GM12878 (cell line): ENCODE results near the gene PRDX1. TPM values are rescaled to one million over a fixed set of nuclear protein-coding genes. Genes with fewer than 3 reads are reported as not detected.
"Not testable (repeated sequence)": the region's sequence is repeated elsewhere in the genome, so short reads cannot be mapped to it uniquely, and the experiment has no call there.

ENCODE experiments used
- ATAC-seq: fragments of 200-7000 bp; cut with Tn5 transposase; 3 replicates; pipeline ENCODE4 v1.9.1; 2020; ENCODE audit warnings: mild to moderate bottlenecking, moderate library complexity
- BruUV-seq: library from RNA; stranded (reverse); fragments of 400-500 nt; replicated peaks from 2 replicates; lab custom pipeline; 2021; lab: Mats Ljungman, UMichigan
- CTCF ChIA-PET: fragments of 300-600 bp; sonication (Branson Sonifier 250); formaldehyde crosslinking; extraction: SDS; loops from one replicate; lab custom pipeline; 2021; ENCODE audit warnings: inconsistent platforms; lab: Yijun Ruan, JAX
- POLR2A ChIA-PET: fragments of 350-600 bp; formaldehyde crosslinking; extraction: SDS; loops from one replicate; lab custom pipeline; 2021; ENCODE audit warnings: inconsistent platforms; lab: Charles Lee
- RAD21 ChIA-PET: fragments of 300-600 bp; sonication (Branson Sonifier 250); formaldehyde crosslinking; loops from one replicate; lab custom pipeline; 2023; ENCODE audit warnings: antibody characterized with exemption; ENCODE audit not compliant: unreplicated experiment; lab: Charles Lee
- SMC1A ChIA-PET: fragments of 300-600 bp; sonication (Branson Sonifier 250); formaldehyde crosslinking; loops from one replicate; lab custom pipeline; 2023; ENCODE audit not compliant: unreplicated experiment, uncharacterized antibody; lab: Charles Lee
- DNase-seq: peaks from one replicate; pipeline ENCODE4 v3.0.0-alpha.2; 2011; ENCODE audit warnings: low read depth, low spot score
- FAIRE-seq: peaks from 3 replicates; lab custom pipeline; 2011; peaks lifted over from hg19 to GRCh38; lab: Jason Lieb, UNC
- H2AFZ ChIP-seq: 2 replicates; pipeline ENCODE4 v1.6.0; 2011; ENCODE audit warnings: low read depth, low read length, control low read depth; ENCODE audit not compliant: control insufficient read depth
- H3K27ac ChIP-seq: 2 replicates; pipeline ENCODE4 v1.5.1; 2011; ENCODE audit warnings: control low read depth; ENCODE audit not compliant: control insufficient read depth, insufficient read depth
- H3K27me3 ChIP-seq, 2 experiments: replicated peaks in 1 of 2; 2 replicates each; pipeline versions ENCODE4 v1.6.0 to v1.6.1; 2011; ENCODE audit warnings: low read length in 1 of 2; ENCODE audit not compliant: control insufficient read depth in 2 of 2, insufficient read depth in 2 of 2
- H3K36me3 ChIP-seq, 2 experiments: 2 replicates each; pipeline ENCODE4 v1.5.1; 2011; ENCODE audit warnings: low read length in 1 of 2; ENCODE audit not compliant: control insufficient read depth in 2 of 2, insufficient read depth in 2 of 2
- H3K4me1 ChIP-seq: 2 replicates; pipeline ENCODE4 v1.6.1; 2011; ENCODE audit warnings: mild to moderate bottlenecking, low read length, moderate library complexity, mixed read lengths; ENCODE audit not compliant: control insufficient read depth, insufficient read depth
- H3K4me2 ChIP-seq: 2 replicates; pipeline ENCODE4 v1.6.0; 2011; ENCODE audit warnings: control low read depth; ENCODE audit not compliant: control insufficient read depth, insufficient read depth
- H3K4me3 ChIP-seq: fragments of 200-600 bp; sonication (generic); 2 replicates; pipeline ENCODE4 v1.5.1; 2016
- H3K79me2 ChIP-seq: 2 replicates; pipeline ENCODE4 v1.6.0; 2011; ENCODE audit warnings: low read length; ENCODE audit not compliant: control insufficient read depth, insufficient read depth
- H3K9ac ChIP-seq: 2 replicates; pipeline ENCODE4 v1.8.0; 2011; ENCODE audit warnings: low read length, control low read depth, mixed read lengths; ENCODE audit not compliant: control insufficient read depth, insufficient read depth
- H3K9me3 ChIP-seq: replicated peaks from 3 replicates; pipeline ENCODE4 v1.5.1; 2011; ENCODE audit warnings: mild to moderate bottlenecking, low read length; ENCODE audit not compliant: control insufficient read depth, insufficient read depth
- H4K20me1 ChIP-seq: 2 replicates; pipeline ENCODE4 v1.6.0; 2011; ENCODE audit not compliant: control insufficient read depth, insufficient read depth
- ZBTB4 ChIP-seq: fragments of 450-650 bp; formaldehyde crosslinking; IDR thresholded peaks from 2 replicates; pipeline ENCODE4 v1.4.0; 2022; ENCODE audit warnings: mild to moderate bottlenecking, moderate library complexity
- WGBS: methylation state at CpG from one replicate; pipeline ENCODE4 v1.1.6; 2016; ENCODE audit warnings: low lambda C conversion rate; ENCODE audit not compliant: insufficient replicate concordance, insufficient coverage; ENCODE audit errors: missing lambda C conversion rate; 5-methylcytosine and 5-hydroxymethylcytosine counted together
- in situ Hi-C: fragments of 300-500 bp; cut with MboI; formaldehyde crosslinking; loops from 9 replicates; pipeline ENCODE4 v1.14.3; 2018; ENCODE audit warnings: mixed read lengths
- intact Hi-C: fragments of 100-400 bp; cut with micrococcal nuclease; formaldehyde crosslinking; loops from one replicate; pipeline ENCODE4 v1.14.2; 2022; ENCODE audit not compliant: unreplicated experiment
- polyA plus RNA-seq, 11 experiments: library from polyadenylated mRNA; depleted of rRNA in 4 of 11; unstranded in 6 of 11; stranded (reverse) in 5 of 11; fragments of >200 nt; fragmentation: Nextera tagmentation in 4 of 11; fragmentation: Illumina TruSeq in 1 of 11; extraction: Ambion mirVana in 4 of 11; extraction: Trizol in 1 of 11; gene quantifications; 1 replicate in 1 of 11; 2 replicates in 10 of 11; pipeline versions ENCODE4 v1.2.1 to v1.2.3, GENCODE V29; 2011 to 2016; ENCODE audit warnings: inconsistent platforms in 2 of 11, missing spikeins in 2 of 11, low read depth in 1 of 11
- total RNA-seq, 4 experiments: library from RNA; depleted of rRNA in 3 of 4; stranded (reverse); fragments of >200 nt in 3 of 4; fragmentation: Illumina TruSeq in 1 of 4; extraction: Trizol in 1 of 4; gene quantifications; 2 replicates each; pipeline versions ENCODE4 v1.2.1 to v1.2.3, GENCODE V29; 2013 to 2021

PRDX1 gene
- total and polyA plus RNA-seq, 10 of the 15 experiments (the other 5 are each of a cell fraction or from before 2014, with no cell fraction given) = 659 to 1,775 (median 811) TPM

DNA sequence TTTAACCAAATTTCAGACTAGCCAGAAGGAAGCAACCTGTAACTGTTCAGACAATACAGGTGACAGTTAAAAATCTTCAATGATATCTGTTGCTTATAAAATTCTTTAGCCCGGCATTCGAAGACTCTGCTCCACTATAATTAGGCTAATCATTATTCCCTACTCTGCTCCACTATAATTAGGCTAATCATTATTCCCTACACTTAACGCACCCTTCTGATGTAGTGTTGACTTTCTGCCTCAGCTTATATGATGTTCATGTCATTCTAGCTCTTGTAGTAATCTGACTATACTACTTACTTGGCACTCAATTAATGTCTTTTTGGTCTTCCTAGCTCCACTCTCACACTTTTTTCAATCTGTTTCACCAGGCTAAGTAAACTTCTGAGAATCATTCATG, 44.0 kb downstream of the PRDX1 start (continued):
- TF ChIP-seq ZBTB4 (CRISPR knock-in tag) = no peak

GRCh38 chr1:45474194-45474593, 47.5 kb downstream of the PRDX1 start:
- H3K4me3 ChIP-seq, ATAC-seq, H3K9ac ChIP-seq, FAIRE-seq, H4K20me1 ChIP-seq, H3K27me3 ChIP-seq, H3K27ac ChIP-seq, H3K79me2 ChIP-seq, intact Hi-C loops, in situ Hi-C loops, DNase-seq, H3K9me3 ChIP-seq, H3K36me3 ChIP-seq, H2AFZ ChIP-seq, H3K4me2 ChIP-seq, BruUV-seq: not testable (repeated sequence)
- CTCF ChIA-PET = interaction anchor here (1.0 to 1.3 kb wide), 3 partner anchors 18 to 101 kb away, joined by 3 to 8 read pairs (median 3); no protein-coding TSS in a partner anchor
- SMC1A ChIA-PET = interaction anchor here (1.3 kb wide), 1 partner anchor 17 kb away, joined by 4 read pairs; the partner anchor contains the start of gene TESK2
- 100% methylated on average over 6 of the region's 6 CpGs for WGBS
- POLR2A ChIA-PET = interaction anchor here (0.9 to 1.0 kb wide), 3 partner anchors 11 to 17 kb away, joined by 3 to 6 read pairs (median 4); partner anchors contain the start of gene TESK2
- H3K4me1 ChIP-seq = peaks cover 44% of the 10 kb centered on the region
- RAD21 ChIA-PET = interaction anchor here (1.0 to 1.8 kb wide), 3 partner anchors 17 to 171 kb away, joined by 3 to 16 read pairs (median 4); partner anchors contain the start of gene TESK2
